IgD-negative memory B cell (primary cell): ENCODE measurements around the gene CARMIL1. TPM values are rescaled to one million over a fixed set of nuclear protein-coding genes. Genes with fewer than 3 reads are reported as not detected.
A peak's percentile ranks its signal among the peaks of the same experiment; 100 is the strongest.
"Not testable (repeated sequence)": the region's sequence is repeated elsewhere in the genome, so short reads cannot be mapped to it uniquely, and the experiment has no call there.

Experiments
- H3K27ac Mint-ChIP-seq, 3 donors: one replicate each; pipeline ENCODE4 v1.8.0; 2020 to 2022; ENCODE audit warnings: mild to moderate bottlenecking in 3 of 3, mixed read lengths in 3 of 3, moderate library complexity in 1 of 3
- H3K27me3 Mint-ChIP-seq: one replicate; pipeline ENCODE4 v1.8.0; 2021; ENCODE audit warnings: mixed read lengths
- H3K36me3 Mint-ChIP-seq: one replicate; pipeline ENCODE4 v1.8.0; 2020; ENCODE audit warnings: mild to moderate bottlenecking, mixed read lengths
- H3K4me1 Mint-ChIP-seq, 3 donors: one replicate each; pipeline ENCODE4 v1.8.0; 2020 to 2022; ENCODE audit warnings: mixed read lengths in 3 of 3, mild to moderate bottlenecking in 1 of 3
- H3K4me3 Mint-ChIP-seq, 4 donors: one replicate each; pipeline ENCODE4 v1.8.0; 2020 to 2022; ENCODE audit warnings: mild to moderate bottlenecking in 4 of 4, mixed read lengths in 4 of 4, moderate library complexity in 3 of 4
- H3K9me3 Mint-ChIP-seq, 3 donors: one replicate each; pipeline ENCODE4 v1.8.0; 2020 to 2021; ENCODE audit warnings: mixed read lengths in 3 of 3, mild to moderate bottlenecking in 1 of 3
- polyA plus RNA-seq: library from polyadenylated mRNA; unstranded; fragments of 300-500 nt; fragmentation: Illumina TruSeq; gene quantifications from one replicate; pipeline ENCODE4 v1.2.3, GENCODE V29; 2021

The CARMIL1 gene
- polyA plus RNA-seq, 1 donor from 2014 or later: 1.1 TPM

- H3K9me3 Mint-ChIP-seq: no peaks in the 10 kb centered on the region
- no peak overlapping the region for H3K4me3 Mint-ChIP-seq
- peaks cover 8% of the 10 kb centered on the region for H3K27me3 Mint-ChIP-seq
- H3K4me1 Mint-ChIP-seq: peaks cover 0 to 18% (median 0%) of the 10 kb centered on the region in 3 donors
- H3K36me3 Mint-ChIP-seq: no peaks in the 10 kb centered on the region
- no peak overlapping the region for H3K27ac Mint-ChIP-seq
These were observed 9.3 kb downstream of the CARMIL1 start for GRCh38 chr6:25288518-25288917.

DNA sequence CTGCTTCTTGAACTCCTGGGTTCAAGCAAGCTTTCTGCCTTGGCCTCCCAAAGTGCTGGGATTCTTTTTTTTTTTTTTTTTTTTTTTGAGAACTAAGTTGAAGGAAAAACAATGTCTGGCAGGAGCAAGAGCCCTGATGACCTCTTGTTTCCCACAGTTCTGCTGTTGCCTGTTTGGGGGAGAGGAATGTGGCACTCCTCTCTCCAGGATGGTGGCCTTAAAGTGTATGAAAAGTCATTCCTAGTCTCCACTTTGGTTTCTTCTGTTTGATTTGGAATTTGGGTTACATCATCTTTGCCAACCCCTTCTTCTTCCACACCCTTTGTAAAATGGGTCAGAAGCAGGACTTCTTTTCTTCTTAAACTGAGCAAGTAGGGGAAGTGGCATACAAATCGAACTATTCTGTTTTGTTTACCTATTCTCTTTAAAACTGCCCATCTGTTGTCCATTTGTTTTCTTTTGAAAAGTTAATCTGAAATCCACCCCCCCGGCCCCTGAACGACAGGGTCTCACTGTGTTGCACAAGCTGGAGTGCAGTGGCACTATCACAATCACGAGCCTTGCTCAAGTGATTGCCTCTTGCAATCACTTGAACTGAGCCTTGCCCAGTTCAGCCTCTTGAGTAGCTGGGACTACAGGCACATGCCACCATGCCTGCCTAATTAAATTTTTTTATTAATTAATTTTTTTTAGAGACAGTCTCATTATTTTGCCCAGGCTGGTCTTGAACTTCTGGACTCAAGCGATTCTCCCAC lies 11.3 kb downstream of the CARMIL1 start:
- peaks cover 8% of the 10 kb centered on the region for H3K27me3 Mint-ChIP-seq
- peaks cover 2% of the 10 kb centered on the region for H3K36me3 Mint-ChIP-seq
- peaks cover 0 to 22% (median 0%) of the 10 kb centered on the region in 3 donors for H3K4me1 Mint-ChIP-seq
- H3K9me3 Mint-ChIP-seq: no peaks in the 10 kb centered on the region
- no peak overlapping the region for H3K4me3 Mint-ChIP-seq
- H3K27ac Mint-ChIP-seq: no peak overlapping the region

GRCh38 chr6:25292384-25292783 lies 13.2 kb downstream of the CARMIL1 start:
- H3K4me3 Mint-ChIP-seq: no peak overlapping the region
- H3K27me3 Mint-ChIP-seq: peaks cover 5% of the 10 kb centered on the region
- no peak overlapping the region for H3K27ac Mint-ChIP-seq
- H3K36me3 Mint-ChIP-seq: peaks cover 2% of the 10 kb centered on the region
- peaks cover 0 to 34% (median 5%) of the 10 kb centered on the region in 3 donors for H3K4me1 Mint-ChIP-seq
- no peaks in the 10 kb centered on the region for H3K9me3 Mint-ChIP-seq

DNA sequence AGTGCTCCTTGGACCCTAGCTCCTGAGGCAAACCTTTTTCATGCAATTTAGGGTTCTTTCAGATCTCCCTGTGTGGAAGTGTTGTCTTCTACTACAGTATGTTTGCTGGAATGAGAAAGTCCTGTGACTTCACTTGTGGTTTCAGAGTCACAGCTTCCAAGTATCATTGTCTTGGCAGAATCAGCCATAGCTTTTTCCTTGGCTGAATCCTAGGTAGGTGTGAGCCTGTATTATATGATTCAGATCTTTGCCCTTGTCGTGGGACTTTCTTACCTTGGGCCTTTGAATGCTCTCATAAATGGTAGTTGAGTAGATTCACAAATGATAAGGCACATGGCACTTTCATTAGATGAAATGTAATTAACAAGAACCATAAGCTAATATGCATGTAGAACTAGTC lies 16.5 kb downstream of the CARMIL1 start:
- no peaks in the 10 kb centered on the region for H3K9me3 Mint-ChIP-seq
- H3K27me3 Mint-ChIP-seq: peaks cover under 1% of the 10 kb centered on the region
- H3K27ac Mint-ChIP-seq: peak overlapping the region in 1 of 3 donors; percentile 27
- H3K4me3 Mint-ChIP-seq: no peak overlapping the region
- peaks cover 2% of the 10 kb centered on the region for H3K36me3 Mint-ChIP-seq
- peaks cover 2 to 47% (median 16%) of the 10 kb centered on the region in 3 donors for H3K4me1 Mint-ChIP-seq

- Mint-ChIP-seq H3K36me3 (peaks cover 2% of the 10 kb centered on the region), H3K27ac (no peak overlapping the region)
These were observed 17.2 kb downstream of the CARMIL1 start for GRCh38 chr6:25296217-25296905.

DNA sequence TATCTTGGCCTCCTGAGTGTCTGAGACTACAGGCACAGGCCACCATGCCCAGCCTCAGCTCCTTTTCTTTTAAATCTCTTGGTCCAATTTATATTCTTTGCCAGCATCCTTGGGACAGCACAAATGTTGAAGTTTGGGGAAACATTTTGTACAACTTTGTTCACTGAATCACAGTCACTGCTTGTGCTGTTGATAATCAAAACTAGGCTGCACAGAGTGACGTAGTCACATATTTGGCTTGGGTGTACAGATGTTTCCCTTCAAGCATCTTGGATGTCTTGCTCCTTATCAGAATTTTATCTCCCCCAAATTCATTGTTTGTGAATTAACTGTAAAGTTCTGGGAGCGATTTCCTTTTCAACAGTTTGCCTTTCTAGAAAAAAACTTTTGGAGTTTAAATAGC lies 17.9 kb downstream of the CARMIL1 start:
- peaks cover 2% of the 10 kb centered on the region for H3K36me3 Mint-ChIP-seq
- H3K27ac Mint-ChIP-seq: no peak overlapping the region
- H3K9me3 Mint-ChIP-seq: no peaks in the 10 kb centered on the region
- peaks cover 13 to 58% (median 27%) of the 10 kb centered on the region in 3 donors for H3K4me1 Mint-ChIP-seq
- H3K4me3 Mint-ChIP-seq: no peak overlapping the region
- H3K27me3 Mint-ChIP-seq: peaks cover 1% of the 10 kb centered on the region

More at GRCh38 chr6:25296217-25296905, 17.2 kb downstream of the CARMIL1 start:
- H3K9me3 Mint-ChIP-seq: no peaks in the 10 kb centered on the region
- no peak overlapping the region for H3K4me3 Mint-ChIP-seq
- H3K4me1 Mint-ChIP-seq: peaks cover 9 to 53% (median 23%) of the 10 kb centered on the region in 3 donors
- peaks cover 1% of the 10 kb centered on the region for H3K27me3 Mint-ChIP-seq

- Mint-ChIP-seq H3K36me3 (peaks cover 2% of the 10 kb centered on the region), H3K27ac (no peak overlapping the region), H3K27me3 (peaks cover 3% of the 10 kb centered on the region), H3K4me1 (peaks cover 13 to 66% (median 27%) of the 10 kb centered on the region in 3 donors), H3K9me3 (no peaks in the 10 kb centered on the region), H3K4me3 (peak overlapping the region in 2 of 4 donors; percentile 48 to 75)
These were observed 18.8 kb downstream of the CARMIL1 start for GRCh38 chr6:25297823-25298522.

- Mint-ChIP-seq H3K27ac (peak overlapping the region in 1 of 3 donors; percentile 21), H3K4me3 (peak overlapping the region in 2 of 4 donors; percentile 39 to 75), H3K4me1 (peaks cover 13 to 70% (median 27%) of the 10 kb centered on the region in 3 donors)
- H3K36me3 Mint-ChIP-seq, H3K9me3 Mint-ChIP-seq, H3K27me3 Mint-ChIP-seq: not testable (repeated sequence)
These were observed 19.3 kb downstream of the CARMIL1 start for GRCh38 chr6:25298523-25298865.

DNA sequence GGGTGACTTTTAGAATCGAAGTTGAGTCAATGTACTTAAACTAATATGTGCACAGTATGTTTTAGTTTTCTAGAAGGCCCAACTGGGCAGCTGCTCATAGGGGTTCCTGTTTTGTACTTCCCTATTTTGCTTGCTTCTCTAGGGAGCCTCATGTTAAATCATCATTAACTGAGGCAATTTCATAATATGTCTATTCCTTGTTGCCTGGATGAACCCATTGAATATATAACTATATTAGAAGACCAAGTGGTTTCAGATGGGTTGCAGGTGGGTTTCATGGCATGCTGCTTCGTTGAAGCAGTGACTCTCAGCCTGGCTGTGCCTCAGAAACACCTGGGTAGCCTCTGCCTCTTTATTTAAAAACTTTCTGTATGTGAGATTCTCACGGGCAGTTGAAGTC lies 22.2 kb downstream of the CARMIL1 start:
- Mint-ChIP-seq H3K36me3 (no peaks in the 10 kb centered on the region), H3K27me3 (peaks cover 4% of the 10 kb centered on the region), H3K9me3 (no peaks in the 10 kb centered on the region), H3K27ac (peak overlapping the region in 2 of 3 donors; percentile 7 to 86), H3K4me1 (peaks cover 13 to 65% (median 27%) of the 10 kb centered on the region in 3 donors), H3K4me3 (peak overlapping the region in 3 of 4 donors; percentile 6 to 26 (median 19))

- no peaks in the 10 kb centered on the region for H3K9me3 Mint-ChIP-seq
- no peaks in the 10 kb centered on the region for H3K36me3 Mint-ChIP-seq
- H3K4me3 Mint-ChIP-seq: no peak overlapping the region
- peaks cover 4% of the 10 kb centered on the region for H3K27me3 Mint-ChIP-seq
- peaks cover 13 to 58% (median 25%) of the 10 kb centered on the region in 3 donors for H3K4me1 Mint-ChIP-seq
- peak overlapping the region in 2 of 3 donors; percentile 7 to 86 for H3K27ac Mint-ChIP-seq
These were observed 23.0 kb downstream of the CARMIL1 start for GRCh38 chr6:25302151-25302550.

GRCh38 chr6:25302677-25303128 lies 23.5 kb downstream of the CARMIL1 start:
- Mint-ChIP-seq H3K27me3 (peaks cover 4% of the 10 kb centered on the region), H3K4me1 (peaks cover 13 to 56% (median 20%) of the 10 kb centered on the region in 3 donors), H3K9me3 (no peaks in the 10 kb centered on the region), H3K27ac (peak overlapping the region in 1 of 3 donors; percentile 32), H3K36me3 (no peaks in the 10 kb centered on the region), H3K4me3 (no peak overlapping the region)

- peaks cover 12 to 52% (median 15%) of the 10 kb centered on the region in 3 donors for H3K4me1 Mint-ChIP-seq
- H3K36me3 Mint-ChIP-seq: no peaks in the 10 kb centered on the region
- H3K27me3 Mint-ChIP-seq: peaks cover 4% of the 10 kb centered on the region
- no peak overlapping the region for H3K27ac Mint-ChIP-seq
- no peak overlapping the region for H3K4me3 Mint-ChIP-seq
- no peaks in the 10 kb centered on the region for H3K9me3 Mint-ChIP-seq
These were observed 24.1 kb downstream of the CARMIL1 start for GRCh38 chr6:25303254-25303653.

DNA sequence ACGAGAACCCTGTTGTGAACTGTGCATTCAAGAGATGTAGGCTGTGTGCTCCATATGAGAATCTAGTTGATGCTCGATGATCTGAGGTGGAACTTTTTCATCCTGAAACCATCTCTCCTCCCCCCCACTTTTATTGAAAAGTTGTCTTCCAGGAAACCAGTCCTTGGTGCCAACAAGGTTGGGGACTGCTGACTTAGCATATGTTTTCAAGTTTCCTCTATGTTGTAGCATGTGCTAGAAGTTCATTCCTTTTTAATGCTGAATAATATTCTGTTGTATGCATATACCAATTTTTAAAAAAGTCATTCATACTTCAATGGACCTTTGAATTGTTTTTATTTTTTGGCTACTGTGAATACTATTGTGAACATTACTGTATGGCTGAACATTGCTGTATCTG lies 27.2 kb downstream of the CARMIL1 start:
- no peaks in the 10 kb centered on the region for H3K9me3 Mint-ChIP-seq
- no peak overlapping the region for H3K4me3 Mint-ChIP-seq
- H3K27me3 Mint-ChIP-seq: peaks cover 3% of the 10 kb centered on the region
- no peak overlapping the region for H3K27ac Mint-ChIP-seq
- H3K36me3 Mint-ChIP-seq: peaks cover 2% of the 10 kb centered on the region
- peaks cover 4 to 34% (median 6%) of the 10 kb centered on the region in 3 donors for H3K4me1 Mint-ChIP-seq

DNA sequence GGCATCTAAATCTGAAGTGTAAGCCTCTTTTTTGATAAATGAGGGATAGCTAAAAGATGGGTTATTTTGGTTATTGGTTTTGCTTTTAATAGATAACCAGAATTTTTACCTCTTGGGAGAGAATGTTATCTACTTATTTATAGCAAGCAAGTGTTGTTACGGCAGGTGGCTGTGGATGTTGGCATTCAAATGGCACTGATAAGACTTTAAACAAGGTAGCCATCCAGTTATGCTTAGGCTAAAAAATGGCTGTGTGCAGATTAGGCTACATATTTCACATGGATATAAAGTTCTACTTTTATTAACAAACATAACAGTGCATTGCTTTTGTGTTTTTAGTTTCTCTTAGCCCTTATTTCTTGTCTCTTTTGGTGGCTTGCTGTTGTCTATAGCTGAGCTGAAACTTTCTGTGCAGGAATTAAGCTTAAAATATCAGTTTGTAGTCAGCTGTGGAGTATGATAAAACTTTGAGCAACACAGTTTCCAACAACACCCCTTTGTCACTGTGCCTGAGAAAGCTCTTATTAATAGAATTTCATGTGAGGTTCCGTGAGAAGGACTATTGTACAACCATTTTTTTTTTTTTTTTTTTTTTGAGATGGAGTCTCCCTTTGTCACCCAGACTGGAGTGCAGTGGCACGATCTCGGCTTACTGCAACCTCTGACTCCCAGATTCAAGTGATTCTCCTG lies 28.8 kb downstream of the CARMIL1 start:
- Mint-ChIP-seq H3K36me3 (peaks cover 2% of the 10 kb centered on the region), H3K27ac (no peak overlapping the region), H3K9me3 (no peaks in the 10 kb centered on the region), H3K27me3 (peaks cover 2% of the 10 kb centered on the region), H3K4me3 (no peak overlapping the region), H3K4me1 (peaks cover 3 to 32% (median 7%) of the 10 kb centered on the region in 3 donors)
